ENCODE data around the gene CYP2B6. TPM values are rescaled to one million over a fixed set of nuclear protein-coding genes. Genes with fewer than 3 reads are reported as not detected.

Gene CYP2B6
- total and polyA plus RNA-seq, 10 of the 15 experiments (the other 5 are each of a cell fraction or from before 2014, with no cell fraction given): 0.23 to 0.86 TPM; not detected in 8

- no peak for ATAC-seq
- Histone ChIP-seq H3K4me2 (ENCODE audit: control insufficient read depth, insufficient read depth) (no peak overlapping the region), H3K79me2 (ENCODE audit: control insufficient read depth, insufficient read depth, low read length) (no peaks in the 10 kb centered on the region), H3K27ac (ENCODE audit: control insufficient read depth, insufficient read depth) (no peak overlapping the region), H3K9me3 (replicated peaks; ENCODE audit: control insufficient read depth, insufficient read depth, low read length) (no peaks in the 10 kb centered on the region), H3K36me3 (ENCODE audit: control insufficient read depth in 2 of 2, insufficient read depth in 2 of 2, low read length in 1 of 2) (no peaks in the 10 kb centered on the region), H3K27me3 (replicated peaks in 1 of 2; ENCODE audit: control insufficient read depth in 2 of 2, insufficient read depth in 2 of 2, low read length in 1 of 2) (no peaks in the 10 kb centered on the region), H3K9ac (ENCODE audit: control insufficient read depth, insufficient read depth, low read length) (no peak overlapping the region), H3K4me3 (no peak overlapping the region), H3K4me1 (ENCODE audit: control insufficient read depth, insufficient read depth, low read length) (no peaks in the 10 kb centered on the region), H4K20me1 (ENCODE audit: control insufficient read depth, insufficient read depth) (no peaks in the 10 kb centered on the region), H2AFZ (ENCODE audit: control insufficient read depth, low read depth, low read length) (no peak overlapping the region)
- POLR2A ChIA-PET: no interaction called here
- intact Hi-C loops (cut with micrococcal nuclease; ENCODE audit: unreplicated experiment): no loop called here
- 5% methylated on average over 6 of the region's 6 CpGs for WGBS (ENCODE audit: insufficient coverage, insufficient replicate concordance, low lambda C conversion rate, missing lambda C conversion rate)
- RAD21 ChIA-PET (ENCODE audit: unreplicated experiment): no interaction called here
- no peak for DNase-seq (ENCODE audit: low read depth, low spot score)
- no TSS peak for BruUV-seq (replicated peaks)
- CTCF ChIA-PET: no interaction called here
- FAIRE-seq: no peak
- SMC1A ChIA-PET (ENCODE audit: uncharacterized antibody, unreplicated experiment): no interaction called here
- in situ Hi-C loops (cut with MboI): no loop called here
- TF ChIP-seq, protein P1, sequence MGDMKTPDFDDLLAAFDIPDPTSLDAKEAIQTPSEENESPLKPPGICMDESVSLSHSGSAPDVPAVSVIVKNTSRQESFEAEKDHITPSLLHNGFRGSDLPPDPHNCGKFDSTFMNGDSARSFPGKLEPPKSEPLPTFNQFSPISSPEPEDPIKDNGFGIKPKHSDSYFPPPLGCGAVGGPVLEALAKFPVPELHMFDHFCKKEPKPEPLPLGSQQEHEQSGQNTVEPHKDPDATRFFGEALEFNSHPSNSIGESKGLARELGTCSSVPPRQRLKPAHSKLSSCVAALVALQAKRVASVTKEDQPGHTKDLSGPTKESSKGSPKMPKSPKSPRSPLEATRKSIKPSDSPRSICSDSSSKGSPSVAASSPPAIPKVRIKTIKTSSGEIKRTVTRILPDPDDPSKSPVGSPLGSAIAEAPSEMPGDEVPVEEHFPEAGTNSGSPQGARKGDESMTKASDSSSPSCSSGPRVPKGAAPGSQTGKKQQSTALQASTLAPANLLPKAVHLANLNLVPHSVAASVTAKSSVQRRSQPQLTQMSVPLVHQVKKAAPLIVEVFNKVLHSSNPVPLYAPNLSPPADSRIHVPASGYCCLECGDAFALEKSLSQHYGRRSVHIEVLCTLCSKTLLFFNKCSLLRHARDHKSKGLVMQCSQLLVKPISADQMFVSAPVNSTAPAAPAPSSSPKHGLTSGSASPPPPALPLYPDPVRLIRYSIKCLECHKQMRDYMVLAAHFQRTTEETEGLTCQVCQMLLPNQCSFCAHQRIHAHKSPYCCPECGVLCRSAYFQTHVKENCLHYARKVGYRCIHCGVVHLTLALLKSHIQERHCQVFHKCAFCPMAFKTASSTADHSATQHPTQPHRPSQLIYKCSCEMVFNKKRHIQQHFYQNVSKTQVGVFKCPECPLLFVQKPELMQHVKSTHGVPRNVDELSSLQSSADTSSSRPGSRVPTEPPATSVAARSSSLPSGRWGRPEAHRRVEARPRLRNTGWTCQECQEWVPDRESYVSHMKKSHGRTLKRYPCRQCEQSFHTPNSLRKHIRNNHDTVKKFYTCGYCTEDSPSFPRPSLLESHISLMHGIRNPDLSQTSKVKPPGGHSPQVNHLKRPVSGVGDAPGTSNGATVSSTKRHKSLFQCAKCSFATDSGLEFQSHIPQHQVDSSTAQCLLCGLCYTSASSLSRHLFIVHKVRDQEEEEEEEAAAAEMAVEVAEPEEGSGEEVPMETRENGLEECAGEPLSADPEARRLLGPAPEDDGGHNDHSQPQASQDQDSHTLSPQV (IDR thresholded peaks at IDR 0.05): no peak
- TF ChIP-seq, protein P2, sequence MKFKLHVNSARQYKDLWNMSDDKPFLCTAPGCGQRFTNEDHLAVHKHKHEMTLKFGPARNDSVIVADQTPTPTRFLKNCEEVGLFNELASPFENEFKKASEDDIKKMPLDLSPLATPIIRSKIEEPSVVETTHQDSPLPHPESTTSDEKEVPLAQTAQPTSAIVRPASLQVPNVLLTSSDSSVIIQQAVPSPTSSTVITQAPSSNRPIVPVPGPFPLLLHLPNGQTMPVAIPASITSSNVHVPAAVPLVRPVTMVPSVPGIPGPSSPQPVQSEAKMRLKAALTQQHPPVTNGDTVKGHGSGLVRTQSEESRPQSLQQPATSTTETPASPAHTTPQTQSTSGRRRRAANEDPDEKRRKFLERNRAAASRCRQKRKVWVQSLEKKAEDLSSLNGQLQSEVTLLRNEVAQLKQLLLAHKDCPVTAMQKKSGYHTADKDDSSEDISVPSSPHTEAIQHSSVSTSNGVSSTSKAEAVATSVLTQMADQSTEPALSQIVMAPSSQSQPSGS (IDR thresholded peaks at IDR 0.05; ENCODE audit: low read length): no peak
- TF ChIP-seq TCF3 (IDR thresholded peaks at IDR 0.05; ENCODE audit: borderline replicate concordance, insufficient read depth, low read depth, low read length) (no peak), NR2C2 (IDR thresholded peaks at IDR 0.05; ENCODE audit: borderline replicate concordance, control insufficient read depth, insufficient read length, low read depth) (no peak), EGR1 (IDR thresholded peaks at IDR 0.05; ENCODE audit: borderline replicate concordance in 1 of 2, low read depth in 2 of 2, low read length in 2 of 2) (no peak), SREBF1 (IDR thresholded peaks at IDR 0.05; ENCODE audit: low read length) (no peak), HDAC6 (IDR thresholded peaks at IDR 0.05; ENCODE audit: unreplicated experiment) (no peak), KAT2A (conservative IDR thresholded peaks at IDR 0.05; ENCODE audit: control insufficient read depth, low read depth, low read length) (no peak), POU2F2 (IDR thresholded peaks at IDR 0.05; ENCODE audit: borderline replicate concordance, low read depth, low read length) (no peak), IKZF2 (IDR thresholded peaks at IDR 0.05) (no peak), RAD51 (IDR thresholded peaks at IDR 0.05) (no peak), SIN3A (IDR thresholded peaks at IDR 0.05; ENCODE audit: low read depth, low read length) (no peak), SMAD5 (IDR thresholded peaks at IDR 0.05; ENCODE audit: low read depth) (no peak), KDM1A (IDR thresholded peaks at IDR 0.05; ENCODE audit: borderline replicate concordance) (no peak), CREM (IDR thresholded peaks at IDR 0.05; ENCODE audit: low read depth) (no peak)
- TF ChIP-seq, protein P3, sequence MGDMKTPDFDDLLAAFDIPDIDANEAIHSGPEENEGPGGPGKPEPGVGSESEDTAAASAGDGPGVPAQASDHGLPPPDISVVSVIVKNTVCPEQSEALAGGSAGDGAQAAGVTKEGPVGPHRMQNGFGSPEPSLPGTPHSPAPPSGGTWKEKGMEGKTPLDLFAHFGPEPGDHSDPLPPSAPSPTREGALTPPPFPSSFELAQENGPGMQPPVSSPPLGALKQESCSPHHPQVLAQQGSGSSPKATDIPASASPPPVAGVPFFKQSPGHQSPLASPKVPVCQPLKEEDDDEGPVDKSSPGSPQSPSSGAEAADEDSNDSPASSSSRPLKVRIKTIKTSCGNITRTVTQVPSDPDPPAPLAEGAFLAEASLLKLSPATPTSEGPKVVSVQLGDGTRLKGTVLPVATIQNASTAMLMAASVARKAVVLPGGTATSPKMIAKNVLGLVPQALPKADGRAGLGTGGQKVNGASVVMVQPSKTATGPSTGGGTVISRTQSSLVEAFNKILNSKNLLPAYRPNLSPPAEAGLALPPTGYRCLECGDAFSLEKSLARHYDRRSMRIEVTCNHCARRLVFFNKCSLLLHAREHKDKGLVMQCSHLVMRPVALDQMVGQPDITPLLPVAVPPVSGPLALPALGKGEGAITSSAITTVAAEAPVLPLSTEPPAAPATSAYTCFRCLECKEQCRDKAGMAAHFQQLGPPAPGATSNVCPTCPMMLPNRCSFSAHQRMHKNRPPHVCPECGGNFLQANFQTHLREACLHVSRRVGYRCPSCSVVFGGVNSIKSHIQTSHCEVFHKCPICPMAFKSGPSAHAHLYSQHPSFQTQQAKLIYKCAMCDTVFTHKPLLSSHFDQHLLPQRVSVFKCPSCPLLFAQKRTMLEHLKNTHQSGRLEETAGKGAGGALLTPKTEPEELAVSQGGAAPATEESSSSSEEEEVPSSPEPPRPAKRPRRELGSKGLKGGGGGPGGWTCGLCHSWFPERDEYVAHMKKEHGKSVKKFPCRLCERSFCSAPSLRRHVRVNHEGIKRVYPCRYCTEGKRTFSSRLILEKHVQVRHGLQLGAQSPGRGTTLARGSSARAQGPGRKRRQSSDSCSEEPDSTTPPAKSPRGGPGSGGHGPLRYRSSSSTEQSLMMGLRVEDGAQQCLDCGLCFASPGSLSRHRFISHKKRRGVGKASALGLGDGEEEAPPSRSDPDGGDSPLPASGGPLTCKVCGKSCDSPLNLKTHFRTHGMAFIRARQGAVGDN (IDR thresholded peaks at IDR 0.05): no peak
These were observed 36.3 kb downstream of the CYP2B6 start for GRCh38 chr19:41027273-41027967.
